Stimulated activated effector memory CD8-positive, alpha-beta T cell treated with anti-CD3 and anti-CD28 coated beads, Interleukin-12 subunit alpha, Interleukin-12 subunit beta, amount 100 ng/mL, for 72 hours (primary cell): Measurements from ENCODE around the gene GPR176.

Experiments used
- ATAC-seq: fragments of 150-1000 bp; cut with Tn5 transposase; 2 replicates; pipeline ENCODE4 v1.10.0; 2021
- DNase-seq, 2 donors: peaks; one replicate each; pipeline ENCODE4 v3.0.0; 2021 to 2022; ENCODE audit warnings: low spot score in 2 of 2
- H3K27ac Mint-ChIP-seq: one replicate; pipeline ENCODE4 v1.8.0; 2022; ENCODE audit warnings: mild to moderate bottlenecking, mixed read lengths
- H3K36me3 Mint-ChIP-seq: one replicate; pipeline ENCODE4 v1.8.0; 2022; ENCODE audit warnings: mild to moderate bottlenecking, mixed read lengths
- H3K4me1 Mint-ChIP-seq: one replicate; pipeline ENCODE4 v1.8.0; 2022; ENCODE audit warnings: mixed read lengths
- H3K4me3 Mint-ChIP-seq: one replicate; pipeline ENCODE4 v1.8.0; 2022; ENCODE audit warnings: mild to moderate bottlenecking, mixed read lengths
- H3K9me3 Mint-ChIP-seq: one replicate; pipeline ENCODE4 v1.8.0; 2022; ENCODE audit warnings: mixed read lengths

GPR176 gene

GRCh38 chr15:39944726-39945125 is 24.7 kb upstream of the GPR176 start:
- H3K36me3 Mint-ChIP-seq, result peaks cover 65% of the 10 kb centered on the region

DNA sequence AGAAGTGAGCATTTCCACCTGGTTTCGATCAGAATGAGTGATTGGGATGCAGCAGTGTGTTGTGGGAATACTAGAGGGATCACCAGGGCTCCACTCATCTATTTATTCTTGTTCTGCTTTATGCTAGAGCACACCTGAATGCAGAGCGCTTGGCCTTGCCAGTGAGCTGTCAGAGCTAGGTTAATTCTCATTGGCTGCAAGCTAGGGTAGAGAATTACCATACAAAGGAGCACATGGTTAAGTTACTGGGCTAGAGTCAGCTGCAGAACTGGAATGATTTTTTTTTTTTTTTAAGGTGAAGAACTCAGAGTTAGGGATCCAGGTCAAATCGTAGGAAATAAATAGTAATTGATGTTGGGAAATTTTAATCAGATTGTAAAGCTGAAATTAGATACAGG is 22.7 kb upstream of the GPR176 start:
- Mint-ChIP-seq H3K4me1 (peaks cover 11% of the 10 kb centered on the region), H3K9me3 (no peaks in the 10 kb centered on the region), H3K27ac (no peak overlapping the region), H3K36me3 (peaks cover 64% of the 10 kb centered on the region), H3K4me3 (no peak overlapping the region)
- no peak for ATAC-seq
- DNase-seq, result no peak

More at GRCh38 chr15:39944726-39945125, 24.7 kb upstream of the GPR176 start:
- Mint-ChIP-seq H3K27ac (no peak overlapping the region), H3K9me3 (no peaks in the 10 kb centered on the region), H3K4me3 (no peak overlapping the region), H3K4me1 (peaks cover 8% of the 10 kb centered on the region)
- DNase-seq (no peak), ATAC-seq (no peak)

DNA sequence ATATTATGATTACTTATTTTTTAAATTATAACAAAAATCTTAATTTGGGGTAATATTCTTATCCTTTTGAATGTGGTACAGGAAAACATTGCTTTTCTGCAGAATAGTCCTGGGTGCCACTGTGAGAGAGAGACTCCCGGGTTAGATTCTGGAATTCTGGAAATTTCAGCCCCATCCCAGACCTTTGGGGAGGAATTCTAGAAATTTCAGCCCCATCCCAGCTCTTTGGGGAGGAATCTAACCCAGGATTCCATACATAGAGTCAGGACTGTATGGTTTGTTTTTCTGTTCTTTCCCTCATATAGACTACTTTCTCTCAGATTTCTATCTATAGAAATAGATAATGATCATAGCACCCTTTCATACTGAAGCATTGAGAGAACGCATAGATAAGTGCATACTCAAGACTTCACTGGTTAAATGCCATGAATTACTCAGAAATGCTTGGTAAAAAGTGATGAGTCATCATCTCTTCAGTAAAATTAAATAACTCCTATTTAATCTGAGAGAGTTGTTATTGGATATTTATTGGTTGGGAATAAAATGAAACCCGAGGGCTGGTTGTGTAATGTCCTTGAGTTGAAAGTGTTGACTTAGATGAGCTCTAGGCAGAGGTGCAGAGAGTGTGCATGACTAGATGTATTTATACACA is 22.2 kb upstream of the GPR176 start:
- peaks cover 67% of the 10 kb centered on the region for H3K36me3 Mint-ChIP-seq
- H3K4me1 Mint-ChIP-seq, result peaks cover 6% of the 10 kb centered on the region
- no peaks in the 10 kb centered on the region for H3K9me3 Mint-ChIP-seq
- H3K27ac Mint-ChIP-seq, result no peak overlapping the region
- ATAC-seq (peak; percentile 44), DNase-seq (no peak)
- H3K4me3 Mint-ChIP-seq, result no peak overlapping the region

DNA sequence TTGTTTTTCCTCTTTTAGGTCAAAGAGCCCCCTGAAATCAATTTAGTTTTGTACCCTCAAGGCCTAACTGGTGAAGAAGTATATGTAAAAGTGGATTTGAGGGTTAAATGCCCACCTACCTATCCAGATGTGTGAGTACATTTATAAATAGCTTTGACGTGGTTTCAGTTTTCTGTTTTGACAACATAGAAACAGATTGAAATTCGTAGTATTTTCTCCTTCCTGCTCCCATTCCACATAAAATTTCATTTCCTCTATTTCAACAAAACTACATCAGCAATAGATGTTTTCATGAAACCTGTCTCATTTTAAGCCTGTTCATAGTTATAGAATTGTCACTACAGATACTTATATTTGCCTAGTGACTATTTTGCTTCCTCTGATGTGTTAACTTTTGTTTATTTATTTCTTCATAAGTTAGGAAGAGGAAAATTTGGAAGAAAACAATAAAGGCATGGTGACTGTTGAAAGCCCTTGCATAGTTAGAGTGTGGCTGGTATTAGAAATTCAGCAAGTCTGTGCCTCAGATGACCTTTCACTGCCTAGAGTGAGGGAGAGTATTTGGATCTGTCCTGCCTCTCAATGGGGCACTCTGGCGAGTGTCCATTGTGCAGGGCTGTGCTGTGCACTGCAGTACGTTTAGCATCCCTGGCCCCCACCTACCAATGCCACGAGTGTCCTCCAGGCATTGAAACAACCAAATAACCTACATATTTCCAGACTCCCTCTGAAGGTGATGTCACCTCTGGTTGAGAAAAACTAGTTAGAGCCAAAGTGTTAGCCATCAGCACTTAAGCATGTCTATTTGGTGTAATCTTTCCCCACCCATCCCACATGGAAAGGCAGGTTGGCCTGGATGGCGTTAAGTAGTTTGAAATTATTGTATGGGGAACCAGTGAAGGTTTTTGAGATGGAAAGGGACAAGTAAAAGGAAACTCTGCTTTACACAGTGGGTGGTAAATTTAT is 19.7 kb upstream of the GPR176 start:
- H3K36me3 Mint-ChIP-seq, result peaks cover 50% of the 10 kb centered on the region
- H3K27ac Mint-ChIP-seq, result no peak overlapping the region
- ATAC-seq (no peak), DNase-seq (no peak)
- peaks cover 17% of the 10 kb centered on the region for H3K4me1 Mint-ChIP-seq
- no peaks in the 10 kb centered on the region for H3K9me3 Mint-ChIP-seq
- no peak overlapping the region for H3K4me3 Mint-ChIP-seq

DNA sequence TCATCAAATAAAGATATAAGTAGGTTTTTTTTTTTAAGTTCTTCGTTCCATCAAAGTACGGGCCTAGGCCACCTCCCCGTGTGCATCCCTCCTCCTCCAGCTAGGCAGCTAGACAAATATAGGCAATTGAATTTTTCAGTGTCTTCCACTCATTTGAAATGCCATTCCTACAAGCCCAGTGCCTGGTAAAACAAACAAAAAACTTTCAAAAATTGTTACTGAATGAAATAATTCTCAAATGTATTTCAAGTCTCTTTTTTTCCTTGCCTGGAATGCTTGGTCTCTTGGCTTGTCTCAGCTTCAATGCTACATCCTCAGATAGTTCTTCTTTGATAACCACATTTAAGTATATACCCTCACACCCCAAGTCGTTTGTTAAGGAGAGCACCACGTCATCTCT is 17.6 kb upstream of the GPR176 start:
- Mint-ChIP-seq H3K4me1 (peaks cover 30% of the 10 kb centered on the region), H3K9me3 (no peaks in the 10 kb centered on the region), H3K4me3 (no peak overlapping the region), H3K27ac (no peak overlapping the region), H3K36me3 (peaks cover 30% of the 10 kb centered on the region)
- ATAC-seq (no peak), DNase-seq (no peak)

DNA sequence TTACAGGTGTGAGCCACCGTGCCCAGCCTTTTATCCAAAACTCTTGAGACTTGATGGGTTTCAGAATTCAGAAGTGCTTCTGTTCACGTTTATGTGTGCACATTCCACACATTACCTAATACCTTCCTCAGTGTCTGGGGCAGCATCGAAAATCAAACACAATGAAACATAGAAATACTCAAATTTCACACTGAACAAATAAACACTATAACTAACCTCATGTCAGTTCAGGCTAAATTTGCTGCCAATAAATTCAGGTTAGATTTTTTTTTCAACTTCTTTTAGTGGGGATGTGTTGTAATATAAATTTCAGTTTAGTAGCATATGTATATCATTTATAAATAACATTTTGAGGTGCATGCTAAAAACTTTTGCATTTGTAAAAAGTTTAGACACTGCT is 16.6 kb upstream of the GPR176 start:
- no peak for ATAC-seq
- no peaks in the 10 kb centered on the region for H3K9me3 Mint-ChIP-seq
- H3K4me1 Mint-ChIP-seq, result peaks cover 34% of the 10 kb centered on the region

GRCh38 chr15:39936187-39936586 is 16.1 kb upstream of the GPR176 start:
- Mint-ChIP-seq H3K4me1 (peaks cover 34% of the 10 kb centered on the region), H3K4me3 (no peak overlapping the region), H3K9me3 (no peaks in the 10 kb centered on the region), H3K27ac (no peak overlapping the region), H3K36me3 (peaks cover 20% of the 10 kb centered on the region)
- ATAC-seq (no peak), DNase-seq (no peak)

More for the DNA sequence above, 16.6 kb upstream of the GPR176 start:
- Mint-ChIP-seq H3K36me3 (peaks cover 22% of the 10 kb centered on the region), H3K27ac (no peak overlapping the region), H3K4me3 (no peak overlapping the region)
- DNase-seq, result no peak

DNA sequence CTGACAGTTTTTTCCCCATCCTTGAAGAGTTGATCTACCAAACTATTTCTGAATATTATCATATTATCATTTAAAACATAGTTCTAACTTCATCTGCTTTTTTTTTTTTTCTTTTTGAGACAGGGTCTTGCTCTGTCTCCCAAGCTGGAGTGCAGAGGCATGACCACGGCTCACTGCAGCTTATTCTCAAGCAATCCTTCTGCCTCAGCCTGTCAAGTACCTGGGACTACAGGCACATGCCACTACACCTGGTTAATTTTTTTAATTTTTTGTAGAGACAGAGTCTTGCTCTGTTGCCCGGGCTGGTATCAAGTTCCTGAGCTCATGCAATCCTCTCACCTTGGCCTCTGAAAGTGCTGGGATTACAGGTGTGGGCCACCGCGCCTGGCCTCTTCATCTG is 15.2 kb upstream of the GPR176 start:
- Mint-ChIP-seq H3K9me3 (no peaks in the 10 kb centered on the region), H3K4me3 (peak overlapping the region; percentile 89), H3K27ac (no peak overlapping the region), H3K36me3 (peaks cover 14% of the 10 kb centered on the region), H3K4me1 (peaks cover 34% of the 10 kb centered on the region)
- DNase-seq (no peak), ATAC-seq (no peak)

DNA sequence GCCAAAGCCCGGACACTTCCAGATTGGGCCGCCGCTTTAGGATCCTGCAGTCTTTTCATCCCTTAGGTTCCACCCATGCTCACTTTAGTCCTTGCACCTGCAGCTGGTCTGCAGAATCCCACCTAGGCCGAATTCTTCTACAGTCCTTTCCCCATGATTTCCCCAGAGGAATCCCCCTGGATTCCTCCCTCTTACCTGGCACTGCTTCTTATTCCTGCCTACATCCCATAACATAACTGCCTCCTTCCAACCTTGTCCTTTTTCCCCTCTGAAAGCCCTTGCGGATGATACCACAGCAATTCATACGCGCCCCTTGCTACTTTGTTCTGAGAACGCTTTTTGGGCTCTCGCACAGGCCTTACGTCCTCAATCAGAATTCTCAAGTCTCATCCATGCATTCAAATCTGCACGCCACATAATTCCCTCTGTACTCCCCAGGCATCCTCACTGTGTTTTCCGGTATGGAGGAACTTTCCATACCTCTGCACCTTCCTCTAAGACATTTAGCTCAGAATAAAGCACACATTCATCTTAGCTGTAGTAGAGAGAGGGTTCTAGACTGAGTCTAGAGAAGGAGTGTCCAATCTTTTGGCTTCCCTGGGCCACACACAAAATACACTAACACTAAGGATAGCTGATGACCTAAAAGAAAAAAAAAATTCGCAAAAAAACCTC is 14.5 kb upstream of the GPR176 start:
- H3K36me3 Mint-ChIP-seq, result peaks cover 7% of the 10 kb centered on the region
- DNase-seq, result no peak
- H3K4me3 Mint-ChIP-seq, result peak overlapping the region; percentile 89
- ATAC-seq, result peak; percentile 1
- no peaks in the 10 kb centered on the region for H3K9me3 Mint-ChIP-seq
- H3K4me1 Mint-ChIP-seq, result peaks cover 34% of the 10 kb centered on the region
- H3K27ac Mint-ChIP-seq, result peak overlapping the region; percentile 91

GRCh38 chr15:39931615-39932014 is 11.5 kb upstream of the GPR176 start:
- ATAC-seq (no peak), DNase-seq (no peak)
- Mint-ChIP-seq H3K36me3 (no peaks in the 10 kb centered on the region), H3K4me3 (no peak overlapping the region), H3K4me1 (peaks cover 28% of the 10 kb centered on the region), H3K27ac (no peak overlapping the region), H3K9me3 (no peaks in the 10 kb centered on the region)

DNA sequence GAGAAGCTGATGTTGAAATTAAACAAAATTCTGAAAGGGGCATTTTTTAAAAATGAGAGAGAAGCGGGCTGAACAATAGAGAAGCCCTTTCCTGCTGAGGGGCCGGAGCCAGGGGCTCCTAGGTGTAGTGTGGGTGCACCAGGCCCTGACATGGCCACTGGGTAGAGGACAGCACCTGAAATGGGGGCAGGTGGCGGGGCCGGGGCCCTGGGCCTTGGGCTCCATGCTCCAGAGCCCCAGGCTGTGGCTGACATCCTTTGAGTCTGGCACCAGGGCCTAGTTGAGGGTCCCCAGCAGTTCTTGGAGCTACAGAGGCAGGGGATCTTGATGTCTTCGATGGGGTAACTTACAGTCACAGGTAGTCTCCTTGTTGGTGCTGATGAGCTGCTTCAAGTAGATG is 6.5 kb upstream of the GPR176 start:
- H3K27ac Mint-ChIP-seq, result no peak overlapping the region
- H3K36me3 Mint-ChIP-seq, result no peaks in the 10 kb centered on the region
- no peak overlapping the region for H3K4me3 Mint-ChIP-seq
- H3K4me1 Mint-ChIP-seq, result peaks cover 9% of the 10 kb centered on the region
- DNase-seq, result no peak
- ATAC-seq, result no peak
- no peaks in the 10 kb centered on the region for H3K9me3 Mint-ChIP-seq

GRCh38 chr15:39925112-39925842 is 5.2 kb upstream of the GPR176 start:
- ATAC-seq (peak; percentile 59), DNase-seq (no peak)
- Mint-ChIP-seq H3K36me3 (no peaks in the 10 kb centered on the region), H3K9me3 (peaks cover 2% of the 10 kb centered on the region), H3K4me1 (peaks cover 15% of the 10 kb centered on the region), H3K4me3 (no peak overlapping the region), H3K27ac (no peak overlapping the region)

DNA sequence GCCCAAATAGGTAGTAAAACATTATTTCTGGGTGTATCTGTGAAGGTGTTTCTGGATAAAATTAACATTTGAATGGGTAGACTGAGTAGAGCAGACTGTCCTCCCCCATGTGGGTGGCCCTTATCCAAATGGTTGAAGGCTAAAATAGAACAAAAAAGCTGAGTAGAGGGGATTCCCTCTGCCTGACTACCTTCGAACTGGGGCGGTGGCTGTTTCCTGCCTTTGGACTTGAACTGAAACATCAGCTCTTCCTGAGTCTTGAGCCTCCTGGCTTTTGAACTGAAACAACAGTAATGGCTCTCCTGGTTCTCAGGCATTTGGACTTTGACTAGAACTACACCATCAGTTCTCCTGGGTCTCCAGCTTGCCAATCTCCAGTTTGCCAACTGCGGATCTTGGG is 4.4 kb upstream of the GPR176 start:
- DNase-seq (no peak), ATAC-seq (no peak)
- peaks cover 17% of the 10 kb centered on the region for H3K4me1 Mint-ChIP-seq
- H3K36me3 Mint-ChIP-seq, result no peaks in the 10 kb centered on the region
- no peak overlapping the region for H3K4me3 Mint-ChIP-seq
- no peak overlapping the region for H3K27ac Mint-ChIP-seq
- peaks cover 2% of the 10 kb centered on the region for H3K9me3 Mint-ChIP-seq

GRCh38 chr15:39922462-39923092 is 2.5 kb upstream of the GPR176 start:
- no peaks in the 10 kb centered on the region for H3K36me3 Mint-ChIP-seq
- ATAC-seq, result no peak
- peaks cover 28% of the 10 kb centered on the region for H3K4me1 Mint-ChIP-seq
- no peak overlapping the region for H3K4me3 Mint-ChIP-seq
- DNase-seq, result no peak
- H3K9me3 Mint-ChIP-seq, result peaks cover 2% of the 10 kb centered on the region
- H3K27ac Mint-ChIP-seq, result no peak overlapping the region

DNA sequence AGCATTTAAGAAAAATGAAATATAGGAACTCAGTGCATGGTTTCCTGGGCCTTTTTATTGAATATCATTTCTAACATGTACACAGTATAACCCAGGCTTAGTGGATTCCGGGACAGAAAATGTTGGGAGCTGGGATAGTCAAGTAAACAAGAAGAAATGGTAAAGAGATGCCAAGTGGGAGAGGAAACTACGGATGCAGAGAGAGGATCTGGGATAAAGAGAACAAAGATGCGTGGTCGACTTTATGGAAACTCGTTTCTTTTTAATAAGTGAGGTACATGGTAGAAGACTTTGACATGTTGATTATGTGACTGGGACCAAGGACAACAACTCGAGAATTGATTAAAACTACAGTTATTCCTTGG is 1.2 kb upstream of the GPR176 start:
- Mint-ChIP-seq H3K4me1 (peaks cover 28% of the 10 kb centered on the region), H3K36me3 (no peaks in the 10 kb centered on the region), H3K9me3 (peaks cover 2% of the 10 kb centered on the region), H3K4me3 (peak overlapping the region; percentile 79), H3K27ac (peak overlapping the region; percentile 76)
- no peak for DNase-seq
- ATAC-seq, result no peak
